ENCODE measurements around the gene CPNE6. TPM values are rescaled to one million over a fixed set of nuclear protein-coding genes. Genes with fewer than 3 reads are reported as not detected.
"Not testable (repeated sequence)": the region's sequence is repeated elsewhere in the genome, so short reads cannot be mapped to it uniquely, and the experiment has no call there.

The CPNE6 gene
- total and polyA plus RNA-seq, 4 experiments from 2014 or later, result 0.04 TPM; not detected in 3

DNA sequence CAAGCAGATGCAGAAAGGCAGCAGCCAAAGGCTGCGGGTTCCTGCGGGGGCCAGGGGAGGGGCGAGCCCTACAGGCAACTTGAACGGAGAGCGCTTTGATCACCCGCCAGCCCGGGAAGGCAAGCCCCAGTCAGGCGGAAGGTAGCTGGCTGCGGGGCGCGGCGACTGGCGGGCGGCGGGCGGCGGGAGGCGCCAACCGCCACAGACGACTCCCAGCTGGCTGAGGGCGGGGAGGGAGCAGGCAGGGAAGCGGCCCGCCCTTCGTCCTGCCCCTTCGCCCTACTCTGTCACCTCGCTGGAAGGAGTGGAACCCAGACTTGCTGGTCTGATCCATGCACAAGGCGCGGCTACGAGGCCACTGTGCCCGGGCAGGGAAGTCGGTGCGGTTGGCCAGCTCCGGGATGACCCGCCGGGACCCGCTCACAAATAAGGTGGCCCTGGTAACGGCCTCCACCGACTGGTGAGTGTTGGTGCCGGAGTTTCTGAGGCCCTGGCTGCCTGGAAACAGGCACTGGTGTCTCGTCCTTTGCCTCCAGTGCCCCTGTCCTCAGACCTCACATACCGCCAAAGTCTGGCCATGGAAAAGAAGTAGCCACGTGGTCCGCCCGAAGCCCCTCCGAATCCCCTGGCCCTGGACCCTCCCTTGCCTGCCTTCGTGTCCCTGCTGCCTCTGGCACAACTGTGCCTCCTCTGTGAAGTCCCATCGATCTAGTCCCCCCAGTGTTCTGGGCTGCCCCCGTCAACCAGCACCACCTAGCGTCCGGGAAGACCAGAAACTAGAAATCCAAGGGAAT is 35.0 kb upstream of the CPNE6 start:
- H3K9me3 Mint-ChIP-seq, result peaks cover 0 to 19% (median 15%) of the 10 kb centered on the region in 8 donors

DNA sequence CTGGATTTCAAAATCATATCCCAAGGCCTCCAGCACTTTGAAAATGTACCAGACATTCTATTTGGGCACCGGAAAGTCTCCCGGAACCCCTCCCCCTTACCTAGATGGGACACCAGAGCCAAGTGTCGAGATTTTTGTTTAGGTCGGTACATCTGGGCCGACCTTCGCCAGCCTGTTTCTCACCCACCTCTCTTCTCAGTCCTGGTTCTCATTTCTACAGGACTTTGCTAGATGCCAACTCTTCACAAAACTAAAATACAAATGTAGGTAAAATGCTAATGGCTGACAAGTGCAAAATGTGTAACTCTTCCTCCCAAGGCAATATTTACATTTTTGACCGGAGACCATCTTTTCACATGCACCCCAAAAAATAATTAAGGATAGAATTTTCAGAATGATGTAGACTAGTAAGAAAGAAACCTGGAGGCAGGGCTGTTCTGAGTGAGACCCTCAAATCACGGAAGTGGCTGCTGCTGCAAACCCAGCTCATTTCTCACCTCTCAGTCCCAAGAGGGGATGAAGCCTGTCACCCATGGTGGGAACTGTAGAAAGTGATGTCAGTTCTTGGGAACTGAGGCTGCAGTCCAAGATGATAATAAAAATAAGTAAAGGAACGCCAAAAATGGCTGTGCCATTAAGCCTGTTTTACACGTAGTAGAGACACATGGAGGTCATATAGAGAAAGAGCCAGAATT is 34.3 kb upstream of the CPNE6 start:
- H3K36me3 Mint-ChIP-seq; H3K27me3 ChIP-seq (ENCODE audit: insufficient read depth, low read length); H3K36me3 ChIP-seq (ENCODE audit: insufficient read depth, low read length); DNase-seq; POLR2A ChIA-PET (ENCODE audit: partially characterized antibody); H3K9me3 ChIP-seq (ENCODE audit: control insufficient read depth in 1 of 2, low read length in 2 of 2); H3K27ac ChIP-seq (ENCODE audit: low read depth, low read length); H3K4me1 ChIP-seq (ENCODE audit: insufficient read depth, low read length); H3K27me3 Mint-ChIP-seq: not testable (repeated sequence)
- peak overlapping the region in 1 of 2 donors; percentile 73 for H3K4me3 ChIP-seq (ENCODE audit: low read length in 2 of 2)
- Mint-ChIP-seq H3K27ac (peak overlapping the region; percentile 79 to 94 (median 88)), H3K4me3 (peak overlapping the region; percentile 87 to 100 (median 96)), H3K9me3 (peaks cover 0 to 12% (median 9%) of the 10 kb centered on the region in 8 donors), H3K4me1 (peaks cover 5 to 15% (median 8%) of the 10 kb centered on the region in 4 donors)
- CTCF ChIA-PET (ENCODE audit: partially characterized antibody), result interaction anchor here (1.0 kb wide), 1 partner anchor 21 kb away, joined by 4 read pairs; no protein-coding TSS in a partner anchor
- intact Hi-C loops (cut with micrococcal nuclease), result loop anchor here (1.0 to 5.0 kb wide), 4 partner anchors 15 to 405 kb away; partner anchors contain the start of gene CARMIL3

More for the DNA sequence above, 35.0 kb upstream of the CPNE6 start:
- POLR2A ChIA-PET (ENCODE audit: partially characterized antibody), result no interaction called here
- DNase-seq, result peak; percentile 53 to 77 (median 66)
- Histone ChIP-seq H3K36me3 (ENCODE audit: insufficient read depth, low read length) (no peaks in the 10 kb centered on the region), H3K27me3 (ENCODE audit: insufficient read depth, low read length) (no peaks in the 10 kb centered on the region), H3K4me3 (ENCODE audit: low read length in 2 of 2) (peak overlapping the region; percentile 47 to 73), H3K9me3 (ENCODE audit: control insufficient read depth in 1 of 2, low read length in 2 of 2) (no peaks in the 10 kb centered on the region), H3K4me1 (ENCODE audit: insufficient read depth, low read length) (peaks cover 3% of the 10 kb centered on the region), H3K27ac (ENCODE audit: low read depth, low read length) (peak overlapping the region; percentile 67)
- Mint-ChIP-seq H3K36me3 (peaks cover 0 to 2% of the 10 kb centered on the region in 2 donors), H3K4me3 (peak overlapping the region; percentile 87 to 100 (median 96)), H3K4me1 (peaks cover 5 to 15% (median 8%) of the 10 kb centered on the region in 4 donors), H3K27ac (peak overlapping the region; percentile 79 to 94 (median 88)), H3K27me3 (no peaks in the 10 kb centered on the region)
- CTCF ChIA-PET (ENCODE audit: partially characterized antibody), result interaction anchor here (1.0 to 1.1 kb wide), 5 partner anchors 10 to 61 kb away, joined by 3 to 4 read pairs (median 4); no protein-coding TSS in a partner anchor
- intact Hi-C loops (cut with micrococcal nuclease), result loop anchor here (1.0 to 5.0 kb wide), 4 partner anchors 16 to 404 kb away; partner anchors contain the start of gene CARMIL3

DNA sequence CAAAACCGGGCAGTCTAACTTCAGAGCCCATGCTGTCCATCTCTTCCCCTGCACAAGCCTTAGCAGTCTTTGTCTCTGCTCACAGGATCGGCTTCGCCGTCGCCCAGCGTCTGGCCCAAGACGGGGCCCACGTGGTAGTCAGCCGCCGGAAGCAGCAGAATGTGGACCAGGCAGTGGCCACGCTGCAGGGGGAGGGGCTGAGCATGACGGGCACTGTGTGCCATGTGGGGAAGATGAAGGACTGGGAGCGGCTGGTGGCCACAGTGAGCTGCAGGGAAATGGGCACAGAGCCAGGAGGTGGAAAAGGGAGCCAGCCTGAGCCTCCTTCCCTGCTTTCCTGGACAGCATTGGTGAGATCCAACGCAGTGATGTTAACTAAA is 33.7 kb upstream of the CPNE6 start:
- peaks cover 0 to 2% of the 10 kb centered on the region in 2 donors for H3K36me3 Mint-ChIP-seq
- no peaks in the 10 kb centered on the region for H3K9me3 ChIP-seq (ENCODE audit: control insufficient read depth in 1 of 2, low read length in 2 of 2)
- peaks cover 5 to 15% (median 8%) of the 10 kb centered on the region in 4 donors for H3K4me1 Mint-ChIP-seq
- no peak overlapping the region for H3K4me3 ChIP-seq (ENCODE audit: low read length in 2 of 2)
- peaks cover 3% of the 10 kb centered on the region for H3K4me1 ChIP-seq (ENCODE audit: insufficient read depth, low read length)
- H3K27me3 Mint-ChIP-seq, result no peaks in the 10 kb centered on the region
- no peaks in the 10 kb centered on the region for H3K36me3 ChIP-seq (ENCODE audit: insufficient read depth, low read length)
- peaks cover 0 to 6% (median 5%) of the 10 kb centered on the region in 8 donors for H3K9me3 Mint-ChIP-seq
- no peak overlapping the region for H3K27ac ChIP-seq (ENCODE audit: low read depth, low read length)
- intact Hi-C loops (cut with micrococcal nuclease), result loop anchor here (5.0 kb wide), 1 partner anchor 405 kb away; no protein-coding TSS in a partner anchor
- H3K27me3 ChIP-seq (ENCODE audit: insufficient read depth, low read length), result no peaks in the 10 kb centered on the region
- POLR2A ChIA-PET (ENCODE audit: partially characterized antibody), result no interaction called here
- H3K4me3 Mint-ChIP-seq, result peak overlapping the region in 1 of 8 donors; percentile 1
- CTCF ChIA-PET (ENCODE audit: partially characterized antibody), result interaction anchor here (0.7 to 1.4 kb wide), 2 partner anchors 63 to 76 kb away, joined by 3 to 4 read pairs; no protein-coding TSS in a partner anchor
- DNase-seq, result no peak
- no peak overlapping the region for H3K27ac Mint-ChIP-seq

DNA sequence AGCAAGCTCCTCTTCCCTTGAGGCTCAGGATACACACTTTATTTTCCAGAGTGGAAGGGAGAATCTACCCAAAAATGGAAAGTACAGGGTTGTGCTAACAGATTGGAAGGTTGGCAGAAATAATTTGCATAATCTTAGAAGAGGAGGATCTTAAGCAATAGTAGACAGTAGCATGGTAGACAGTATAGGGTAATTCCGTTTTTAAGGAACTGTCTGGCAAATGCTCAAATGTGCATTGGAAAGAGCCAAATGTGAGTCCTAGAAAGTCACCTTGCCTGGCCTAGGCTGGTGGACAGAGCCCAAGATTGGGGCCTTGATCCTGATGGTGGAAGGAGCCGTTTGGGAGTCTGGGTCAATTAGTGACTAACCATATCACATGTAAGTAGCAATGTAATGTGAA is 32.7 kb upstream of the CPNE6 start:
- ChIA-PET POLR2A (ENCODE audit: partially characterized antibody) (no interaction called here), CTCF (ENCODE audit: partially characterized antibody) (interaction anchor here (1.4 kb wide), 1 partner anchor 75 kb away, joined by 4 read pairs; no protein-coding TSS in a partner anchor)

DNA sequence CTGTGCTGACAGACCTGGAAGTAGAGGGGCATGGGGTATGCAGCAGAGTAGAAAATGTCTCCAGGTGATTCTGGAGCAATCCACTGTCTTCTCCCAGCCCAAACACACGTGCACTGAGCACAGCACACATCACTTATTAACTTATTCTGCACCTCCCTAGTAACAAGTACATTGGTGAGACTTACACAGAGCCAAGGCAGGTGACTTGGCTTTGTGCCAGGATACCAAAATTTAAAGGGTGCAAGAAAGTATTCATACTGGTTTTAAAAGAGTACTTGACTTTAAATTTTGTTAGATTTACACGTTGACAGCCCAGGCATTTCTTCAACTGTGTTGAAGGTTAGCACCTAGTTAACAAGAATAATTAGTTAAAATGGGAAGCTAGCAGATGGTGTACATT is 30.7 kb upstream of the CPNE6 start:
- Histone ChIP-seq H3K36me3 (ENCODE audit: insufficient read depth, low read length) (no peaks in the 10 kb centered on the region), H3K9me3 (ENCODE audit: control insufficient read depth in 1 of 2, low read length in 2 of 2) (no peaks in the 10 kb centered on the region), H3K4me3 (ENCODE audit: low read length in 2 of 2) (no peak overlapping the region), H3K27ac (ENCODE audit: low read depth, low read length) (no peak overlapping the region), H3K27me3 (ENCODE audit: insufficient read depth, low read length) (no peaks in the 10 kb centered on the region), H3K4me1 (ENCODE audit: insufficient read depth, low read length) (peaks cover 3% of the 10 kb centered on the region)
- ChIA-PET POLR2A (ENCODE audit: partially characterized antibody) (no interaction called here), CTCF (ENCODE audit: partially characterized antibody) (interaction anchor here (1.6 kb wide), 1 partner anchor 8 kb away, joined by 3 read pairs; no protein-coding TSS in a partner anchor)
- intact Hi-C loops (cut with micrococcal nuclease), result no loop called here
- Mint-ChIP-seq H3K4me3 (no peak overlapping the region), H3K27me3 (peaks cover 3 to 8% of the 10 kb centered on the region in 2 donors), H3K9me3 (no peaks in the 10 kb centered on the region), H3K36me3 (peaks cover 0 to 2% of the 10 kb centered on the region in 2 donors), H3K27ac (peak overlapping the region in 1 of 7 donors; percentile 14), H3K4me1 (peaks cover 5 to 10% (median 8%) of the 10 kb centered on the region in 4 donors)
- no peak for DNase-seq

More for the DNA sequence above, 32.7 kb upstream of the CPNE6 start:
- Mint-ChIP-seq H3K4me1 (peaks cover 5 to 15% (median 8%) of the 10 kb centered on the region in 4 donors), H3K27ac (no peak overlapping the region), H3K4me3 (no peak overlapping the region), H3K36me3 (peaks cover 0 to 2% of the 10 kb centered on the region in 2 donors), H3K27me3 (peaks cover 0 to 2% of the 10 kb centered on the region in 2 donors), H3K9me3 (no peaks in the 10 kb centered on the region)
- H3K27ac ChIP-seq (ENCODE audit: low read depth, low read length), result no peak overlapping the region
- H3K36me3 ChIP-seq (ENCODE audit: insufficient read depth, low read length), result no peaks in the 10 kb centered on the region
- no peak for DNase-seq
- no peak overlapping the region for H3K4me3 ChIP-seq (ENCODE audit: low read length in 2 of 2)
- intact Hi-C loops (cut with micrococcal nuclease), result loop anchor here (5.0 kb wide), 1 partner anchor 406 kb away; no protein-coding TSS in a partner anchor
- peaks cover 3% of the 10 kb centered on the region for H3K4me1 ChIP-seq (ENCODE audit: insufficient read depth, low read length)
- no peaks in the 10 kb centered on the region for H3K9me3 ChIP-seq (ENCODE audit: control insufficient read depth in 1 of 2, low read length in 2 of 2)
- no peaks in the 10 kb centered on the region for H3K27me3 ChIP-seq (ENCODE audit: insufficient read depth, low read length)

DNA sequence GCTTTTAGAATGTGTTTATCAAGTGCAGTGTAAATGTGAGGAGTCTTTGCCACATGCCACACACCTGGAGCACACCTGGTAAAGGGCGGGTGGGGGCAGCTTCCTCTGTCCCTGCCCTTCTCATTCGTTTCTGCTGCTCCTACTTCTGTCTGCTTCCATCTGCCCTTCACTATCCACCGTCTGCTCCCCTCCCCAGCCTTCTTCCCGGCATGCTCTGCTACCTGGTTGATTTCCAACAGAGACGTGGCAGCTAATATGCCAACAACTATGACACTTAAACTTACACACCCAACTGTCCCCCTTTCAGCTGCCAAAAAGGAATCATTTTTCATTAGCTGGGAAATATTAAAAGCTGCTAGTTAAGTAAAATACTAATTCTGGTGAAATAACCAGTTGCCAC is 28.6 kb upstream of the CPNE6 start:
- no peaks in the 10 kb centered on the region for H3K9me3 Mint-ChIP-seq
- ChIA-PET POLR2A (ENCODE audit: partially characterized antibody) (no interaction called here), CTCF (ENCODE audit: partially characterized antibody) (interaction anchor here (0.7 to 3.5 kb wide), 4 partner anchors 10 to 64 kb away, joined by 3 to 21 read pairs (median 4); no protein-coding TSS in a partner anchor)
- H3K27ac Mint-ChIP-seq, result no peak overlapping the region
- Histone ChIP-seq H3K27me3 (ENCODE audit: insufficient read depth, low read length) (no peaks in the 10 kb centered on the region), H3K4me3 (ENCODE audit: low read length in 2 of 2) (no peak overlapping the region), H3K27ac (ENCODE audit: low read depth, low read length) (no peak overlapping the region), H3K4me1 (ENCODE audit: insufficient read depth, low read length) (no peaks in the 10 kb centered on the region), H3K9me3 (ENCODE audit: control insufficient read depth in 1 of 2, low read length in 2 of 2) (no peaks in the 10 kb centered on the region), H3K36me3 (ENCODE audit: insufficient read depth, low read length) (no peaks in the 10 kb centered on the region)
- intact Hi-C loops (cut with micrococcal nuclease), result no loop called here
- peaks cover 3 to 9% of the 10 kb centered on the region in 2 donors for H3K27me3 Mint-ChIP-seq
- H3K36me3 Mint-ChIP-seq, result no peaks in the 10 kb centered on the region
- DNase-seq, result no peak
- no peak overlapping the region for H3K4me3 Mint-ChIP-seq
- no peaks in the 10 kb centered on the region for H3K4me1 Mint-ChIP-seq
